ENCODE data around the gene NXPE3. TPM values are rescaled to one million over a fixed set of nuclear protein-coding genes. Genes with fewer than 3 reads are reported as not detected.
"Not testable (repeated sequence)": the region's sequence is repeated elsewhere in the genome, so short reads cannot be mapped to it uniquely, and the experiment has no call there.

The NXPE3 gene
- total RNA-seq = 10 to 100 TPM; 28.5 to 29.5 TPM

GRCh38 chr3:101779047-101779821 is at the start of gene NXPE3:
NXPE3 (plus strand) TSS chr3:101779211; CDS start chr3:101785597, 6,386 bp downstream.
- DNase-seq = peak; percentile 94
- POLR2A ChIA-PET = interaction anchor here (1.1 kb wide), 2 partner anchors 55 to 70 kb away, joined by 3 to 5 read pairs; partner anchors contain the start of gene CEP97
- peak within 1 kb of the TSS; percentile 85 for H3K4me3 Mint-ChIP-seq

GRCh38 chr3:101729586-101729985 is 49.4 kb upstream of the NXPE3 start:
- Mint-ChIP-seq H3K27ac (no peak overlapping the region), H3K36me3 (ENCODE audit: low read depth) (peaks cover 61% of the 10 kb centered on the region), H3K9me3 (no peaks in the 10 kb centered on the region), H3K4me1 (peaks cover 29% of the 10 kb centered on the region), H3K4me3 (no peak overlapping the region), H3K27me3 (no peaks in the 10 kb centered on the region)
- ChIA-PET POLR2A (no interaction called here), CTCF (interaction anchor here (0.6 kb wide), 1 partner anchor 47 kb away, joined by 4 read pairs; no protein-coding TSS in a partner anchor)
- DNase-seq = no peak

More at GRCh38 chr3:101779047-101779821, at the start of gene NXPE3:
- CTCF ChIA-PET = interaction anchor here (0.6 to 1.2 kb wide), 4 partner anchors 14 to 401 kb away, joined by 3 to 4 read pairs (median 3); no protein-coding TSS in a partner anchor
- peak within 1 kb of the TSS; percentile 98 for H3K27ac Mint-ChIP-seq
- H3K27me3 Mint-ChIP-seq = no peaks in the 10 kb centered on the region
- no peaks in the 10 kb centered on the region for H3K9me3 Mint-ChIP-seq
- H3K36me3 Mint-ChIP-seq (ENCODE audit: low read depth) = peaks cover 16% of the 10 kb centered on the region
- H3K4me1 Mint-ChIP-seq = peaks cover 48% of the 10 kb centered on the region

GRCh38 chr3:101730839-101731238 is 48.2 kb upstream of the NXPE3 start:
- no peaks in the 10 kb centered on the region for H3K9me3 Mint-ChIP-seq
- no peak overlapping the region for H3K27ac Mint-ChIP-seq
- H3K36me3 Mint-ChIP-seq (ENCODE audit: low read depth) = peaks cover 72% of the 10 kb centered on the region
- no peak for DNase-seq
- no peak overlapping the region for H3K4me3 Mint-ChIP-seq
- CTCF ChIA-PET = interaction anchor here (0.9 kb wide), 1 partner anchor 64 kb away, joined by 3 read pairs; no protein-coding TSS in a partner anchor
- no peaks in the 10 kb centered on the region for H3K27me3 Mint-ChIP-seq
- H3K4me1 Mint-ChIP-seq = peaks cover 25% of the 10 kb centered on the region
- POLR2A ChIA-PET = no interaction called here

- ChIA-PET CTCF (interaction anchor here (1.4 kb wide), 1 partner anchor 12 kb away, joined by 4 read pairs; no protein-coding TSS in a partner anchor), POLR2A (no interaction called here)
- Mint-ChIP-seq H3K4me3 (no peak overlapping the region), H3K36me3 (ENCODE audit: low read depth) (peaks cover 81% of the 10 kb centered on the region), H3K4me1 (peaks cover 13% of the 10 kb centered on the region), H3K9me3 (peaks cover 3% of the 10 kb centered on the region), H3K27ac (no peak overlapping the region), H3K27me3 (no peaks in the 10 kb centered on the region)
- no peak for DNase-seq
These were observed 46.8 kb upstream of the NXPE3 start for GRCh38 chr3:101732240-101732641.

DNA sequence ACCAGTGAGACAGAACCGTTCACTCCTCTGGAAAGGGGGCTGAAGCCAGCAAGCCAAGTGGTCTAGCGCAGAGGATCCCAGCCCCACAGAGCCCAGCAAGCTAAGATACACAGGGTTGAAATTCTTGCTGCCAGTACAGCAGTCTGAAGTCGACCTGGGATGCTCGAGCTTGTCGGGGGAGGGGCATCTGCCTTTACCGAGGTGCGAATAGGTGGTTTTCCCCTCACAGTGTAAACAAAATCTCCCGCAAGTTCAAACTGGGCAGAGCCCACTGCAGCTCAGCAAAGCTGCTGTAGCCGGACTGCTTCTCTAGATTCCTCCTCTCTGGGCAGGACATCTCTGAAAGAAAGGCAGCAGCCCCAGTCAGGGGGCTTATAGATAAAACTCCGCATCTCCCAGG is 43.2 kb upstream of the NXPE3 start:
- H3K4me3 Mint-ChIP-seq = no peak overlapping the region
- DNase-seq = no peak
- POLR2A ChIA-PET = no interaction called here
- peaks cover 12% of the 10 kb centered on the region for H3K9me3 Mint-ChIP-seq
- CTCF ChIA-PET = interaction anchor here (1.2 kb wide), 1 partner anchor 15 kb away, joined by 3 read pairs; no protein-coding TSS in a partner anchor
- peaks cover 5% of the 10 kb centered on the region for H3K4me1 Mint-ChIP-seq
- no peaks in the 10 kb centered on the region for H3K27me3 Mint-ChIP-seq
- H3K36me3 Mint-ChIP-seq (ENCODE audit: low read depth) = peaks cover 80% of the 10 kb centered on the region
- H3K27ac Mint-ChIP-seq = no peak overlapping the region

- Mint-ChIP-seq H3K36me3 (ENCODE audit: low read depth) (peaks cover 54% of the 10 kb centered on the region), H3K9me3 (peaks cover 13% of the 10 kb centered on the region)
- H3K4me1 Mint-ChIP-seq, POLR2A ChIA-PET, DNase-seq, H3K27me3 Mint-ChIP-seq, H3K27ac Mint-ChIP-seq, H3K4me3 Mint-ChIP-seq, CTCF ChIA-PET: not testable (repeated sequence)
These were observed 37.1 kb upstream of the NXPE3 start for GRCh38 chr3:101741914-101742313.

DNA sequence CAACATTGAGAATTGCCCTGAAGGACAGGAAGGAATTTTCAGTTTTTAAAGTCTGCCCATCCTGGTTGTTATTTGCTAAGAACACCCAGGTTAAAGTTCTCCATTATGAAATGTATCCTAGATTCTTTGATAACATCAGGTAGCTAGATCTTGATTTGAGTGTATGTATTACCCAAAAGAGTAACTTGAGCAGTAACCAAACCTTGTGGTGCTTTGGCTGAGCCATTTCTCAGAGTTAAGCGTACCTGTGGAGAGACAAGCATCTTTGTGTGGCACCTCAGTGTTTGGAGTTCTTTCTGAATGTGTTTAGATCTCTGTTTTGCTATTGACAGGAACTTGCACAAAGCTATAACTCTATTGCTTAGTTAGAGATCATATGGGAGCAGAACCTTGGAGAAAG is 34.2 kb upstream of the NXPE3 start:
- CTCF ChIA-PET = interaction anchor here (0.6 to 1.1 kb wide), 3 partner anchors 10 to 242 kb away, joined by 4 to 6 read pairs (median 4); no protein-coding TSS in a partner anchor
- Mint-ChIP-seq H3K4me3 (no peak overlapping the region), H3K9me3 (peaks cover 6% of the 10 kb centered on the region), H3K27me3 (no peaks in the 10 kb centered on the region), H3K36me3 (ENCODE audit: low read depth) (peaks cover 40% of the 10 kb centered on the region), H3K4me1 (no peaks in the 10 kb centered on the region), H3K27ac (no peak overlapping the region)
- POLR2A ChIA-PET = interaction anchor here (0.7 kb wide), 1 partner anchor 11 kb away, joined by 3 read pairs; no protein-coding TSS in a partner anchor
- DNase-seq = no peak

GRCh38 chr3:101745934-101746333 is 33.1 kb upstream of the NXPE3 start:
- H3K27me3 Mint-ChIP-seq, H3K4me1 Mint-ChIP-seq, CTCF ChIA-PET, H3K9me3 Mint-ChIP-seq, H3K27ac Mint-ChIP-seq, H3K4me3 Mint-ChIP-seq, DNase-seq, POLR2A ChIA-PET: not testable (repeated sequence)
- H3K36me3 Mint-ChIP-seq (ENCODE audit: low read depth) = peaks cover 41% of the 10 kb centered on the region

DNA sequence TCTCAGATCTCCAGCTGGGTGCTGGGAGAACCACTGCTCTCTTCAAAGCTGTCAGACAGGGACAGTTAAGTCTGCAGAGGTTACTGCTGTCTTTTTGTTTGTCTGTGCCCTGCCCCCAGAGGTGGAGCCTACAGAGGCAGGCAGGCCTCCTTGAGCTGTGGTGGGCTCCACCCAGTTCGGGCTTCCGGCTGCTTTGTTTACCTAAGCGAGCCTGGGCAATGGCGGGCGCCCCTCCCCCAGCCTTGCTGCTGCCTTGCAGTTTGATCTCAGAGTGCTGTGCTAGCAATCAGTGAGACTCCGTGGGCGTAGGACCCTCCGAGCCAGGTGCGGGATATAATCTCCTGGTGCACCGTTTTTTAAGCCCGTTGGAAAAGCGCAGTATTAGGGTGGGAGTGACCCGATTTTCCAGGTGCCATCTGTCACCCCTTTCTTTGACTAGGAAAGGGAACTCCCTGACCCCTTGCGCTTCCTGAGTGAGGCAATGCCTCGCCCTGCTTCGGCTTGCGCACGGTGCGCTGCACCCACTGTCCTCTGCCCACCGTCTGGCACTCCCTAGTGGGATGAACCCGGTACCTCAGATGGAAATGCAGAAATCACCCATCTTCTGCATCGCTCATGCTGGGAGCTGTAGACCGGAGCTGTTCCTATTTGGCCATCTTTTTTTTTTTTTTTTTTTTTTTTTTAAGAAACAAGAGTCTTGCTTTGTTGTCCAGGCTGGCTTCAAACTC is 25.5 kb upstream of the NXPE3 start:
- CTCF ChIA-PET, POLR2A ChIA-PET, H3K27me3 Mint-ChIP-seq, H3K9me3 Mint-ChIP-seq, H3K27ac Mint-ChIP-seq, H3K4me3 Mint-ChIP-seq: not testable (repeated sequence)
- Mint-ChIP-seq H3K4me1 (peaks cover 17% of the 10 kb centered on the region), H3K36me3 (ENCODE audit: low read depth) (peaks cover 65% of the 10 kb centered on the region)
- DNase-seq = peak; percentile 11

- Mint-ChIP-seq H3K36me3 (ENCODE audit: low read depth) (peaks cover 65% of the 10 kb centered on the region), H3K4me3 (no peak overlapping the region), H3K27me3 (no peaks in the 10 kb centered on the region), H3K27ac (no peak overlapping the region), H3K9me3 (no peaks in the 10 kb centered on the region), H3K4me1 (peaks cover 22% of the 10 kb centered on the region)
- CTCF ChIA-PET = interaction anchor here (1.2 kb wide), 1 partner anchor 16 kb away, joined by 3 read pairs; no protein-coding TSS in a partner anchor
- POLR2A ChIA-PET = no interaction called here
- DNase-seq = no peak
These were observed 20.8 kb upstream of the NXPE3 start for GRCh38 chr3:101758224-101758623.

GRCh38 chr3:101762041-101762646 is 16.9 kb upstream of the NXPE3 start:
- peaks cover 17% of the 10 kb centered on the region for H3K4me1 Mint-ChIP-seq
- peaks cover 71% of the 10 kb centered on the region for H3K36me3 Mint-ChIP-seq (ENCODE audit: low read depth)
- DNase-seq = no peak
- no peaks in the 10 kb centered on the region for H3K9me3 Mint-ChIP-seq
- no peak overlapping the region for H3K4me3 Mint-ChIP-seq
- H3K27ac Mint-ChIP-seq = no peak overlapping the region
- POLR2A ChIA-PET = no interaction called here
- H3K27me3 Mint-ChIP-seq = no peaks in the 10 kb centered on the region
- CTCF ChIA-PET = interaction anchor here (0.5 kb wide), 1 partner anchor 104 kb away, joined by 3 read pairs; no protein-coding TSS in a partner anchor

DNA sequence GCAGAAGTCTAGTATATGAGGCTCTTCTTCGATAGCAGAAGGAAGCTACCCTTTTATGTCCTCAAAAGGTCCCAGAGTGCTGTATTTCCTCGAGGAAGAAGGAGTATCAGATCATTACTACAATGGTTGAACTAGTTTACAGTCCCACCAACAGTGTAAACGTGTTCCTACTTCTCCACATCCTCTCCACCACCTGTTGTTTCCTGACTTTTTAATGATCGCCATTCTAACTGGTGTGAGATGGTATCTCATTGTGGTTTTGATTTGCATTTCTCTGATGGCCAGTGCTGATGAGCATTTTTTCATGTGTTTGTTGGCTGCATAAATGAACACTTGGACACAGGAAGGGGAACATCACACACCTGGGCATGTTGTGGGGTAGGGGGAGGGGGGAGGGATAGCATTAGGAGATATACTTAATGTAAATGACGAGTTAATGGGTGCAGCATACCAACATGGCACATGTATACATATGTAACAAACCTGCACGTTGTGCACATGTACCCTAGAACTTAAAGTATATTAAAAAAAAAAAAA is 1.2 kb upstream of the NXPE3 start:
- CTCF ChIA-PET; H3K36me3 Mint-ChIP-seq (ENCODE audit: low read depth); H3K27me3 Mint-ChIP-seq; DNase-seq; H3K9me3 Mint-ChIP-seq; POLR2A ChIA-PET: not testable (repeated sequence)
- Mint-ChIP-seq H3K27ac (peak overlapping the region; percentile 98), H3K4me3 (peak overlapping the region; percentile 85), H3K4me1 (peaks cover 38% of the 10 kb centered on the region)
